ENCODE measurements around the gene CNTN1. TPM values are rescaled to one million over a fixed set of nuclear protein-coding genes. Genes with fewer than 3 reads are reported as not detected.

The CNTN1 gene
- polyA plus RNA-seq, 1 donor from 2014 or later, result 101 TPM

- no peak overlapping the region for H3K27ac ChIP-seq (ENCODE audit: low read length)
- no peak for TF ChIP-seq SMC3 (conservative IDR thresholded peaks at IDR 0.05; ENCODE audit: poor library complexity)
- H4K20me1 ChIP-seq (ENCODE audit: insufficient read depth), result no peaks in the 10 kb centered on the region
Measured at GRCh38 chr12:40864891-40865290, 172.7 kb downstream of the CNTN1 start.

GRCh38 chr12:40870981-40871380, 178.7 kb downstream of the CNTN1 start:
- Histone ChIP-seq H3K9ac (ENCODE audit: low read length) (no peak overlapping the region), H2AFZ (ENCODE audit: low read depth, low read length) (no peak overlapping the region), H3K79me2 (replicated peaks; ENCODE audit: insufficient read depth, low read length) (no peaks in the 10 kb centered on the region), H3K9me3 (ENCODE audit: low read length) (no peaks in the 10 kb centered on the region), H4K20me1 (ENCODE audit: insufficient read depth) (no peaks in the 10 kb centered on the region), H3K36me3 (ENCODE audit: insufficient read depth, low read length) (no peaks in the 10 kb centered on the region), H3K4me3 (ENCODE audit: low read length) (no peak overlapping the region), H3F3A (ENCODE audit: insufficient read depth, low read length, poor library complexity, severe bottlenecking) (no peaks in the 10 kb centered on the region), H3K9me2 (ENCODE audit: insufficient read depth, low read length) (no peaks in the 10 kb centered on the region), H3K4me2 (ENCODE audit: low read length) (no peak overlapping the region), H3K27me3 (ENCODE audit: insufficient read depth, low read depth, low read length) (no peaks in the 10 kb centered on the region), H3K27ac (ENCODE audit: low read length) (no peak overlapping the region)
- TF ChIP-seq TAF1 (IDR thresholded peaks at IDR 0.05; ENCODE audit: low read depth) (no peak), RAD21 (conservative IDR thresholded peaks at IDR 0.05) (no peak), POLR2AphosphoS5 (IDR thresholded peaks at IDR 0.05) (no peak), EP300 (conservative IDR thresholded peaks at IDR 0.05; ENCODE audit: poor library complexity, severe bottlenecking) (no peak), SMC3 (conservative IDR thresholded peaks at IDR 0.05; ENCODE audit: poor library complexity) (no peak), MXI1 (conservative IDR thresholded peaks at IDR 0.05; ENCODE audit: poor library complexity, severe bottlenecking) (no peak), EZH2 (IDR thresholded peaks at IDR 0.05; ENCODE audit: borderline replicate concordance, insufficient read depth, low read length, poor library complexity, severe bottlenecking) (no peak)
- TF ChIP-seq, protein P1, sequence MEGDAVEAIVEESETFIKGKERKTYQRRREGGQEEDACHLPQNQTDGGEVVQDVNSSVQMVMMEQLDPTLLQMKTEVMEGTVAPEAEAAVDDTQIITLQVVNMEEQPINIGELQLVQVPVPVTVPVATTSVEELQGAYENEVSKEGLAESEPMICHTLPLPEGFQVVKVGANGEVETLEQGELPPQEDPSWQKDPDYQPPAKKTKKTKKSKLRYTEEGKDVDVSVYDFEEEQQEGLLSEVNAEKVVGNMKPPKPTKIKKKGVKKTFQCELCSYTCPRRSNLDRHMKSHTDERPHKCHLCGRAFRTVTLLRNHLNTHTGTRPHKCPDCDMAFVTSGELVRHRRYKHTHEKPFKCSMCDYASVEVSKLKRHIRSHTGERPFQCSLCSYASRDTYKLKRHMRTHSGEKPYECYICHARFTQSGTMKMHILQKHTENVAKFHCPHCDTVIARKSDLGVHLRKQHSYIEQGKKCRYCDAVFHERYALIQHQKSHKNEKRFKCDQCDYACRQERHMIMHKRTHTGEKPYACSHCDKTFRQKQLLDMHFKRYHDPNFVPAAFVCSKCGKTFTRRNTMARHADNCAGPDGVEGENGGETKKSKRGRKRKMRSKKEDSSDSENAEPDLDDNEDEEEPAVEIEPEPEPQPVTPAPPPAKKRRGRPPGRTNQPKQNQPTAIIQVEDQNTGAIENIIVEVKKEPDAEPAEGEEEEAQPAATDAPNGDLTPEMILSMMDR (IDR thresholded peaks at IDR 0.05; ENCODE audit: poor library complexity, severe bottlenecking), result no peak
- TF ChIP-seq, protein P2, sequence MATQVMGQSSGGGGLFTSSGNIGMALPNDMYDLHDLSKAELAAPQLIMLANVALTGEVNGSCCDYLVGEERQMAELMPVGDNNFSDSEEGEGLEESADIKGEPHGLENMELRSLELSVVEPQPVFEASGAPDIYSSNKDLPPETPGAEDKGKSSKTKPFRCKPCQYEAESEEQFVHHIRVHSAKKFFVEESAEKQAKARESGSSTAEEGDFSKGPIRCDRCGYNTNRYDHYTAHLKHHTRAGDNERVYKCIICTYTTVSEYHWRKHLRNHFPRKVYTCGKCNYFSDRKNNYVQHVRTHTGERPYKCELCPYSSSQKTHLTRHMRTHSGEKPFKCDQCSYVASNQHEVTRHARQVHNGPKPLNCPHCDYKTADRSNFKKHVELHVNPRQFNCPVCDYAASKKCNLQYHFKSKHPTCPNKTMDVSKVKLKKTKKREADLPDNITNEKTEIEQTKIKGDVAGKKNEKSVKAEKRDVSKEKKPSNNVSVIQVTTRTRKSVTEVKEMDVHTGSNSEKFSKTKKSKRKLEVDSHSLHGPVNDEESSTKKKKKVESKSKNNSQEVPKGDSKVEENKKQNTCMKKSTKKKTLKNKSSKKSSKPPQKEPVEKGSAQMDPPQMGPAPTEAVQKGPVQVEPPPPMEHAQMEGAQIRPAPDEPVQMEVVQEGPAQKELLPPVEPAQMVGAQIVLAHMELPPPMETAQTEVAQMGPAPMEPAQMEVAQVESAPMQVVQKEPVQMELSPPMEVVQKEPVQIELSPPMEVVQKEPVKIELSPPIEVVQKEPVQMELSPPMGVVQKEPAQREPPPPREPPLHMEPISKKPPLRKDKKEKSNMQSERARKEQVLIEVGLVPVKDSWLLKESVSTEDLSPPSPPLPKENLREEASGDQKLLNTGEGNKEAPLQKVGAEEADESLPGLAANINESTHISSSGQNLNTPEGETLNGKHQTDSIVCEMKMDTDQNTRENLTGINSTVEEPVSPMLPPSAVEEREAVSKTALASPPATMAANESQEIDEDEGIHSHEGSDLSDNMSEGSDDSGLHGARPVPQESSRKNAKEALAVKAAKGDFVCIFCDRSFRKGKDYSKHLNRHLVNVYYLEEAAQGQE (IDR thresholded peaks at IDR 0.05; ENCODE audit: borderline replicate concordance), result no peak

More at GRCh38 chr12:40864891-40865290, 172.7 kb downstream of the CNTN1 start:
- H3K79me2 ChIP-seq (replicated peaks; ENCODE audit: insufficient read depth, low read length), result no peaks in the 10 kb centered on the region
- no peak overlapping the region for H2AFZ ChIP-seq (ENCODE audit: low read depth, low read length)
- H3K27me3 ChIP-seq (ENCODE audit: insufficient read depth, low read depth, low read length), result no peaks in the 10 kb centered on the region
- H3F3A ChIP-seq (ENCODE audit: insufficient read depth, low read length, poor library complexity, severe bottlenecking), result no peaks in the 10 kb centered on the region
- no peak overlapping the region for H3K4me3 ChIP-seq (ENCODE audit: low read length)
- no peaks in the 10 kb centered on the region for H3K36me3 ChIP-seq (ENCODE audit: insufficient read depth, low read length)
- H3K9me2 ChIP-seq (ENCODE audit: insufficient read depth, low read length), result no peaks in the 10 kb centered on the region
- H3K9me3 ChIP-seq (ENCODE audit: low read length), result no peaks in the 10 kb centered on the region
- no peak overlapping the region for H3K9ac ChIP-seq (ENCODE audit: low read length)
- no peak overlapping the region for H3K4me2 ChIP-seq (ENCODE audit: low read length)

DNA sequence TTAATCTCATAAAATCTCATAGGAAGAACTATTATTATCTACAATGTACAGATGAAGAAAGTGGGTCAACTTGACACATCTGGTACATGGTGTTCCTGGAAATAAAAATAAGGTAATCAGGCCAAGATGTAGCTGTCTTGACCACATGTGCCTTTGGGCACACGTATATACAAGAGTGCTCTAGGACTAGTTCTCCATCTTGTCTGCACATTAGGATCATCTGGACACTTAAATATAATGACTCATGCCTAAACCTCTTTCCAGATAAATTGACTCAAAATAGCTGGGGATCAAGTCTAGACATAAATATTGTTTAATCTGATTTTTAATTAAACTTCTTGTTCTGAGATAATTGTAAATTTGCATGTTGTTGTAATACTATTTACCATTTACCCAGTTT, 182.6 kb downstream of the CNTN1 start:
- no peak for TF ChIP-seq POLR2AphosphoS5 (IDR thresholded peaks at IDR 0.05)
- no peak for TF ChIP-seq EP300 (conservative IDR thresholded peaks at IDR 0.05; ENCODE audit: poor library complexity, severe bottlenecking)
- TF ChIP-seq RAD21 (conservative IDR thresholded peaks at IDR 0.05), result no peak
- no peak for TF ChIP-seq MXI1 (conservative IDR thresholded peaks at IDR 0.05; ENCODE audit: poor library complexity, severe bottlenecking)
- TF ChIP-seq SMC3 (conservative IDR thresholded peaks at IDR 0.05; ENCODE audit: poor library complexity), result no peak
- TF ChIP-seq, protein P2 (IDR thresholded peaks at IDR 0.05; ENCODE audit: borderline replicate concordance), result no peak
- TF ChIP-seq, protein P1 (IDR thresholded peaks at IDR 0.05; ENCODE audit: poor library complexity, severe bottlenecking), result no peak
- TF ChIP-seq EZH2 (IDR thresholded peaks at IDR 0.05; ENCODE audit: borderline replicate concordance, insufficient read depth, low read length, poor library complexity, severe bottlenecking), result no peak
- Histone ChIP-seq H2AFZ (ENCODE audit: low read depth, low read length) (no peak overlapping the region), H3K4me3 (ENCODE audit: low read length) (no peak overlapping the region), H3K4me2 (ENCODE audit: low read length) (no peak overlapping the region), H3K27me3 (ENCODE audit: insufficient read depth, low read depth, low read length) (no peaks in the 10 kb centered on the region), H3K36me3 (ENCODE audit: insufficient read depth, low read length) (no peaks in the 10 kb centered on the region), H3F3A (ENCODE audit: insufficient read depth, low read length, poor library complexity, severe bottlenecking) (no peaks in the 10 kb centered on the region), H3K79me2 (replicated peaks; ENCODE audit: insufficient read depth, low read length) (no peaks in the 10 kb centered on the region), H3K9me2 (ENCODE audit: insufficient read depth, low read length) (no peaks in the 10 kb centered on the region), H3K9me3 (ENCODE audit: low read length) (no peaks in the 10 kb centered on the region), H3K27ac (ENCODE audit: low read length) (no peak overlapping the region), H3K9ac (ENCODE audit: low read length) (no peak overlapping the region), H4K20me1 (ENCODE audit: insufficient read depth) (no peaks in the 10 kb centered on the region)

Measured in neural cell (in vitro differentiated cells).